Aorta (tissue), 5 donors: Measurements from ENCODE around the gene COPE. TPM values are rescaled to one million over a fixed set of nuclear protein-coding genes. Genes with fewer than 3 reads are reported as not detected.

Source experiments
- ATAC-seq: fragments of 200-7000 bp; cut with Tn5 transposase; one replicate; pipeline ENCODE4 v1.9.1; 2022; ENCODE audit warnings: moderate library complexity; ENCODE audit not compliant: low FRiP score
- DNase-seq, 2 donors: peaks; one replicate each; pipeline ENCODE4 v3.0.0-alpha.2; 2020
- H3K27ac ChIP-seq, 2 donors: one replicate each; pipeline ENCODE4 v1.5.1; 2013; ENCODE audit warnings: low read length in 2 of 2, mild to moderate bottlenecking in 2 of 2, moderate library complexity in 2 of 2, control low read depth in 1 of 2, inconsistent platforms in 1 of 2, low read depth in 1 of 2
- H3K27me3 ChIP-seq, 2 donors: one replicate each; pipeline ENCODE4 v1.6.1; 2013; ENCODE audit warnings: control low read depth in 1 of 2, low read length in 1 of 2, mild to moderate bottlenecking in 1 of 2, moderate library complexity in 1 of 2; ENCODE audit not compliant: insufficient read depth in 2 of 2, control insufficient read depth in 1 of 2
- H3K36me3 ChIP-seq, 2 donors: one replicate each; pipeline ENCODE4 v1.6.1; 2013; ENCODE audit warnings: control low read depth in 1 of 2, low read length in 1 of 2, mild to moderate bottlenecking in 1 of 2; ENCODE audit not compliant: insufficient read depth in 2 of 2, control insufficient read depth in 1 of 2
- H3K4me1 ChIP-seq, 2 donors: one replicate each; pipeline ENCODE4 v1.6.1; 2013; ENCODE audit warnings: low read length in 2 of 2, control low read depth in 1 of 2, mild to moderate bottlenecking in 1 of 2, moderate library complexity in 1 of 2; ENCODE audit not compliant: insufficient read depth in 2 of 2, control insufficient read depth in 1 of 2
- H3K4me3 ChIP-seq, 2 donors: one replicate each; pipeline ENCODE4 v1.5.1; 2013; ENCODE audit warnings: low read length in 2 of 2, control low read depth in 1 of 2, mild to moderate bottlenecking in 1 of 2
- H3K9me3 ChIP-seq: one replicate; pipeline ENCODE4 v1.6.1; 2013; ENCODE audit warnings: mild to moderate bottlenecking, low read length; ENCODE audit not compliant: control insufficient read depth
- WGBS, 2 donors: extraction: QIAGEN DNeasy Blood & Tissue Kit; methylation state at CpG; one replicate each; pipeline ENCODE4 v1.1.7; 2013; 5-methylcytosine and 5-hydroxymethylcytosine counted together
- intact Hi-C, 2 donors: fragments of 100-400 bp; cut with DNase I; formaldehyde crosslinking; loops; one replicate each; pipeline versions ENCODE4 v1.14.2 to v1.15.0; 2022
- polyA plus RNA-seq, 2 donors: library from polyadenylated mRNA; stranded (reverse); fragments of 200-250 nt; gene quantifications; one replicate each; pipeline ENCODE4 v1.2.3, GENCODE V29; 2013
- total RNA-seq, 2 donors: library from RNA; stranded (reverse); fragmentation: NEBNext Ultra II Directional; extraction: Animal tissue kit (Norgen Biotek cat#: 25700); gene quantifications; one replicate each; pipeline ENCODE4 v1.2.1, GENCODE V29; 2021
- donor health status: healthy with polysubstance abuse.
- donor health status: Bipolar disorder and iron deficiency.
- donor health status: DM: no; HTN: no; CAD: no.
- donor health status: DM: no; HTN: no; CAD: no.
- donor health status: DM: yes; HTN: yes; CAD: no.

COPE gene
- total and polyA plus RNA-seq, 4 donors: 121 to 180 (median 148) TPM

DNA sequence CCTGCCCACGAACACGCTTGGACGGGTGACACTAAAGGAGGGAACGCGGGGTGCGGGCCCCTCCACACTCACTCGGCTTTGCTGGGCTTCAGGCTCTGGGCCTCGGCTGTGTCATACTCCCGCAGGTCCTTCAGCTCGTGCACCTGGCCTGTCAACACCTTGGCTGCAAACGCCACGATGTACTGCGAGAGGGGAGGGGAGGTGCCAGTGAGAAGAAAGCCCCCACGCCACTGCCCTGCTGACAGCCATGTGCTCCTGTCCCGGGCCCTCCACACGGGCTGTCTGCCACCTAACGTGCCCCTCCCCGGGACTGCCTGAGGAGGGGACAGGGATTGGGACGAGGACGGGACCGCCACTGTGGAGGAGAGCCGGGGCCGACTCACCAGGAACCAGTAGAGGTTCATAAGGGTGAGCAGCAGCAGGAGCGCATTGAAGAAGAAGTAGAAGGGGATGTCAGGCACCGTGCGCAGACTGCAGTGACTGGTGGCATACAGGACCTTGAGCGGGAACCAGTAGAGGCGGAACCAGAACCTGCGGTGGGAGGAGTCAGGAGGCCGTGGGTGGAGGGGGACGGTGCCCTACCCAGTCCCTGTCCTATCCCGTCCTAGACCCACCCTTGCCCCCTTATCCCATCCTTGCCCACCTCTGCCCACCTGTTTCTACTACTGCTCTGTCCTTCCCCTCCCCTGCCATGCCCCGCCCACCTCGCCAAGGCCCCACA, 40.2 kb downstream of the COPE start:
- WGBS, 2 donors: 88 to 90% methylated on average over 28 to 34 of the region's 34 CpGs
- H3K27ac ChIP-seq: no peak overlapping the region
- intact Hi-C loops: no loop called here
- H3K36me3 ChIP-seq: no peaks in the 10 kb centered on the region
- ATAC-seq (no peak), DNase-seq (no peak)
- no peak overlapping the region for H3K4me3 ChIP-seq
- H3K4me1 ChIP-seq: no peaks in the 10 kb centered on the region
- no peaks in the 10 kb centered on the region for H3K27me3 ChIP-seq
- peaks cover 3% of the 10 kb centered on the region for H3K9me3 ChIP-seq

GRCh38 chr19:18878058-18878797, 41.0 kb downstream of the COPE start:
- Histone ChIP-seq H3K27me3 (no peaks in the 10 kb centered on the region), H3K36me3 (no peaks in the 10 kb centered on the region), H3K4me3 (no peak overlapping the region), H3K4me1 (no peaks in the 10 kb centered on the region), H3K27ac (no peak overlapping the region), H3K9me3 (peaks cover 3% of the 10 kb centered on the region)
- DNase-seq (peak in 1 of 2 donors; percentile 74), ATAC-seq (no peak)
- intact Hi-C loops: no loop called here
- 87 to 89% methylated on average over 25 of the region's 25 CpGs for WGBS, 2 donors

DNA sequence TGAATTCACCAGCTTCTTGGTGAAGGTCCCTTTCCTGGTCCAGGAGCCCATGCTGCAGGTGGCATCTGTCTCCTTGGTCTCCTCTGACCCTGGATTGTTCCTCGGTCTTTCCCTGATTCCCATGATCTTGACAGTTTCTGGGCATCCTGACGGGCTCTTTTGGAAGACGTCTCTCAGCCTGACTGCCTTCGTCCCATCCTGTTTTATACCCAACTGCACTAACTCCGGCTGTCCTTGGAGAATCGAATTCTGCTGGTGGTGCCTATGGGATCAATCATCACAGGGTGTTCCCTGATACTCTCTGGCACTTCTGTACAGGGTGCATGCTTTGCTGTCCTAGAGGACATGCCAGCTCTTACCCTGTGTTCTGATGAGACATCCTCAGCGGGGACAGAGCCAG, 42.3 kb downstream of the COPE start:
- Histone ChIP-seq H3K27me3 (no peaks in the 10 kb centered on the region), H3K27ac (no peak overlapping the region), H3K4me1 (no peaks in the 10 kb centered on the region), H3K4me3 (no peak overlapping the region), H3K36me3 (no peaks in the 10 kb centered on the region), H3K9me3 (peaks cover 3% of the 10 kb centered on the region)
- ATAC-seq (no peak), DNase-seq (no peak)
- 97 to 100% methylated on average over 7 of the region's 7 CpGs for WGBS, 2 donors
- intact Hi-C loops: no loop called here

- H3K4me3 ChIP-seq: no peak overlapping the region
- ATAC-seq: no peak
- no peaks in the 10 kb centered on the region for H3K36me3 ChIP-seq
- no peak overlapping the region for H3K27ac ChIP-seq
- H3K9me3 ChIP-seq: peaks cover 3% of the 10 kb centered on the region
- 93 to 96% methylated on average over 5 of the region's 5 CpGs for WGBS, 2 donors
- no peaks in the 10 kb centered on the region for H3K4me1 ChIP-seq
- intact Hi-C loops: no loop called here
- no peaks in the 10 kb centered on the region for H3K27me3 ChIP-seq
- no peak for DNase-seq
These were observed 43.5 kb downstream of the COPE start for GRCh38 chr19:18875726-18876125.

DNA sequence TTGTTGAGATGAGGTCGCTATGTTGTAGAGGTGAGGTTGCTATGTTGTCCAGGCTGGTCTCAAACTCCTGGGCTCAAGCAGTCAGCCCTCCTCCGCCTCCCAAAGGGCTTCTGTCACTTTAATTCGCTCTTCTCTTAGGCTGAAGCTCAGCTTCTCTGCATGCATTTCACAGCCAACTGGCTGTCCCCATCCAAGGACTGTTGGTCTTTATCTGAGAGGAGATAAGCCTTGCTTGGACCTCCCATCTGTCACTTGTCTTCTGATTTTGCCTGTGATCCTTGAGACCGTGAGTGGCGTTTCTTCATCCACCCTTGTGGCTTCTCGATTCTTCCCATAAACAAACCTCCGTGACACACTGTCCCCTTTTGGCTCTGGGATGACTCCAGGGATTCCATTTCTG, 47.6 kb downstream of the COPE start:
- no peak overlapping the region for H3K27ac ChIP-seq
- intact Hi-C loops: no loop called here
- 93% methylated on average over 7 of the region's 7 CpGs for WGBS, 2 donors
- H3K36me3 ChIP-seq: peaks cover 0 to 1% of the 10 kb centered on the region in 2 donors
- H3K9me3 ChIP-seq: no peaks in the 10 kb centered on the region
- H3K27me3 ChIP-seq: no peaks in the 10 kb centered on the region
- no peak overlapping the region for H3K4me3 ChIP-seq
- ATAC-seq: no peak
- H3K4me1 ChIP-seq: no peaks in the 10 kb centered on the region
- no peak for DNase-seq

- no peak overlapping the region for H3K27ac ChIP-seq
- no peaks in the 10 kb centered on the region for H3K4me1 ChIP-seq
- no peak for ATAC-seq
- intact Hi-C loops: no loop called here
- no peak overlapping the region for H3K4me3 ChIP-seq
- H3K36me3 ChIP-seq: peaks cover 0 to 1% of the 10 kb centered on the region in 2 donors
- no peaks in the 10 kb centered on the region for H3K9me3 ChIP-seq
- WGBS, 2 donors: 55 to 60% methylated on average over 24 to 25 of the region's 25 CpGs
- H3K27me3 ChIP-seq: no peaks in the 10 kb centered on the region
- peak in 1 of 2 donors; percentile 75 for DNase-seq
These were observed 48.5 kb downstream of the COPE start for GRCh38 chr19:18870531-18871172.

DNA sequence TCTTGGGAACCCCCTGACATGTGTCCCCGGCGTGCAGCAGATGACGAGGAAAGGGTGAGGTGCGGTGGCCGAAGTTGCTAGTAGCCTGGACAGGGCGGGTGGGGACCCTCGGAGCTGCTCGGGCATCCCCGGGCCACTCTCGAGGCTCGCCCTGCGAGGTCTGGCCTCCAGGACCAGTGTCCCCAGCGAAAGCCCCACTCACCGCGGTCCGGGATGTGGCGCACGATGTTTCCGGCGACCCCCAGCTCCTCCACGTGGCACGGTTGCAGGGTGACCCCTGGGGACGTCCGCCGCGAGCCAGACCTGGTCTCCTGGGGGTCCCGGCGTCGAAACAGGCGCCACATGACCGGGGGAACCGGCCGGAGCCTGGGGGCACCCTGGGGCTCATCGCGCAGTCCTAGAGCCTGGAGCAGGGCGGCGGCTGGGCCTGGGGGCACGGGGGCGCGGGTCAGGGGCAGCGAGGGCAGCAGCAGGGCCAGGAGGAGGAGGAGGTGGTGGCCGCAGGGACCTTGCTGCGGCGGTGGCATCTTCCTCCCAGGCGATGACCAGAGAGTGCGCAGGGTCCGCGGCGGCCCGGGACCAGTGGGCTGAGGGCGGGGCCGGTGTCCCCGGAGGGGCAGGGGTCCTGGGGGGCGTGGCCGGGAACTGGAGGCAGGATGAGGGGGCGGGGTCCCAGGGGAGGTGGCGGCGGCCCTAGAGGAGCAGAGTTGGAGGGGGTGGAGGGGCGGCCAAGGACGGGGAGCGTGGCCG, 49.2 kb downstream of the COPE start:
- Histone ChIP-seq H3K27me3 (no peaks in the 10 kb centered on the region), H3K27ac (no peak overlapping the region), H3K36me3 (peaks cover 0 to 4% of the 10 kb centered on the region in 2 donors), H3K4me1 (no peaks in the 10 kb centered on the region), H3K9me3 (no peaks in the 10 kb centered on the region), H3K4me3 (no peak overlapping the region)
- ATAC-seq (no peak), DNase-seq (peak in 1 of 2 donors; percentile 75)
- intact Hi-C loops: no loop called here
- WGBS, 2 donors: 19% methylated on average over 53 to 62 of the region's 62 CpGs

DNA sequence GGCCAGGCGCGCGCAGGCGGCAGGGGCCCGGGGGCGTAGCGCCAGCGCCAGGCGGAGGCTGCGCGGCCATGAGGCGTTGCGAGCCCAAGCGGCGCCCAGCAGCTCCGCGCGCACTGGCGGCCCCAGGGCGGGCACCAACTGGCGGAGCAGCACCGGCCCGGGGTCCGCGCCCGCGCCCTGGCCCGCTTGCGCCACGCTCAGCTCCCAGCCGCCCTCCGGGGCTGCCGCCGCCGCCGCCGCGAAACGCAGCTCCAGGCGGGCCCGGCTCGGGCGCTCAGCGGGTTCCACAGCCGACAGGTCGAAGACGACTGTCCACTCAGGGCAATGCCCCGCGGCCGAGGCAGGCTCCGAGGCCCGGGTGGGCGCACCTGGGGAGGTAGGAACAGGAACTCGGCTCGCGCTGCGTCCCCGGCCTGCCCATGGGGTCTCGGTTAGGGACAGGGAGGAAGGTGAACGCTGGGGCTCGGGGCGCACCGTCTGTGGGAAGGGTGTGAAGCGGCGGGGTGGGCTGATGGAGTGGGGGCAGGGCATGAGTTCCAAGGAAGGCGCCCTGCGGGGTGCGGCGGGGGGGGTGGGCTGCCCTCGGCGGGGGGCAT, 50.1 kb downstream of the COPE start:
- intact Hi-C loops: no loop called here
- Histone ChIP-seq H3K36me3 (peaks cover 0 to 4% of the 10 kb centered on the region in 2 donors), H3K4me1 (no peaks in the 10 kb centered on the region), H3K27me3 (no peaks in the 10 kb centered on the region), H3K27ac (no peak overlapping the region), H3K9me3 (no peaks in the 10 kb centered on the region), H3K4me3 (no peak overlapping the region)
- no peak for ATAC-seq
- DNase-seq: peak in 1 of 2 donors; percentile 75
- WGBS, 2 donors: 13 to 23% methylated on average over 46 to 71 of the region's 71 CpGs
